Brain microvascular endothelial cell (primary cell): ENCODE data around the gene COPS6.
"Not testable (repeated sequence)": the region's sequence is repeated elsewhere in the genome, so short reads cannot be mapped to it uniquely, and the experiment has no call there.

ENCODE experiments used
- DNase-seq: peaks from one replicate; pipeline ENCODE4 v3.0.0-alpha.2; 2020
- H3K27ac ChIP-seq: fragments of 250-450 bp; sonication (Bioruptor Pico); 2 replicates; pipeline ENCODE4 v1.5.1; 2020; ENCODE audit warnings: mild to moderate bottlenecking, moderate library complexity
- H3K27me3 ChIP-seq: fragments of 250-450 bp; sonication (Bioruptor Pico); replicated peaks from 2 replicates; pipeline ENCODE4 v1.5.1; 2020; ENCODE audit warnings: mild to moderate bottlenecking
- H3K36me3 ChIP-seq: fragments of 250-450 bp; sonication (Bioruptor Pico); replicated peaks from 2 replicates; pipeline ENCODE4 v1.5.1; 2020; ENCODE audit warnings: mild to moderate bottlenecking
- H3K4me3 ChIP-seq: 2 replicates; pipeline ENCODE4 v1.5.1; 2011; ENCODE audit warnings: low read depth, mild to moderate bottlenecking, control low read depth, low read length, moderate library complexity
- in situ Hi-C: cut with HindIII; loops from 2 replicates; pipeline ENCODE4 v1.10.0; 2017; ENCODE audit warnings: low sequenced_read_pairs, low pct_ligation_motif_present
- TF ChIP-seq, protein P1 (sequence below): IDR thresholded peaks from 2 replicates; pipeline ENCODE4 v1.5.1; 2011; ENCODE audit warnings: low read depth, mild to moderate bottlenecking, moderate library complexity, low read length, control low read depth, inconsistent platforms; ENCODE audit errors: missing control alignments

COPS6 gene

DNA sequence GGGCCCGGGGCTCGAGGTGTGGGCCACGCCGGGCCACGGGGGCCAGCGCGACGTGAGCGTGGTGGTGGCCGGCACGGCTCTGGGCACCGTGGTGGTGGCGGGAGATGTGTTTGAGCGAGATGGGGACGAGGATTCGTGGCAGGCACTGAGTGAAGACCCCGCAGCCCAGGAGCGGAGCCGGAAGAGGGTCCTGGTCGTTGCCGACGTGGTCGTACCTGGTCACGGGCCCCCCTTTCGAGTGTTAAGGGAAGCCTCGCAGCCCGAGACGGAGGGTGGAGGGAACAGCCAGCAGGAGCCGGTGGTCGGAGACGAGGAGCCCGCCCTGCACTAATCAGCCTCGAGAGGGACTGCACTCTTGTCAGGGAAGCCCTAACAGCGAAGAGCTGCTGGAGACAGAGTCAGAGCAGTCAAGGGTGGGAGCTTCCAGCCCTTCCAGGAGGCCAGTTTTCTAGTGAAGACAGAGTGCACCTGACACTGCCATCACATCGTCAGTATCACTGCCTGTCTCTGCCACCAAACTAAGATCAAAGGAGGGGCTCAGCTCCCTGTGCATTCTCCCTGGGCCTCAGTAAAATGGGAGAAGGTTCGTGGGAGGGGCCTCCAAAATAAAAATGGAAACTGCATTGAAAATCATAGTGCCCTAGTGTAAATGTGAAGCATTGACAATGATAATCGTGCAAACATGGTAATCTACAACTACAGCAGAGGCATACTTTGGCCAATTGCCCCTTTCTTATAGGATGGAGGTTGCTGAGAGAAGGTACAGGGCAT, 39.3 kb downstream of the COPS6 start:
- no peaks in the 10 kb centered on the region for H3K27me3 ChIP-seq
- H3K27ac ChIP-seq: no peak overlapping the region
- TF ChIP-seq, protein P1, sequence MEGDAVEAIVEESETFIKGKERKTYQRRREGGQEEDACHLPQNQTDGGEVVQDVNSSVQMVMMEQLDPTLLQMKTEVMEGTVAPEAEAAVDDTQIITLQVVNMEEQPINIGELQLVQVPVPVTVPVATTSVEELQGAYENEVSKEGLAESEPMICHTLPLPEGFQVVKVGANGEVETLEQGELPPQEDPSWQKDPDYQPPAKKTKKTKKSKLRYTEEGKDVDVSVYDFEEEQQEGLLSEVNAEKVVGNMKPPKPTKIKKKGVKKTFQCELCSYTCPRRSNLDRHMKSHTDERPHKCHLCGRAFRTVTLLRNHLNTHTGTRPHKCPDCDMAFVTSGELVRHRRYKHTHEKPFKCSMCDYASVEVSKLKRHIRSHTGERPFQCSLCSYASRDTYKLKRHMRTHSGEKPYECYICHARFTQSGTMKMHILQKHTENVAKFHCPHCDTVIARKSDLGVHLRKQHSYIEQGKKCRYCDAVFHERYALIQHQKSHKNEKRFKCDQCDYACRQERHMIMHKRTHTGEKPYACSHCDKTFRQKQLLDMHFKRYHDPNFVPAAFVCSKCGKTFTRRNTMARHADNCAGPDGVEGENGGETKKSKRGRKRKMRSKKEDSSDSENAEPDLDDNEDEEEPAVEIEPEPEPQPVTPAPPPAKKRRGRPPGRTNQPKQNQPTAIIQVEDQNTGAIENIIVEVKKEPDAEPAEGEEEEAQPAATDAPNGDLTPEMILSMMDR: no peak
- in situ Hi-C loops: no loop called here
- DNase-seq: no peak
- H3K36me3 ChIP-seq: no peaks in the 10 kb centered on the region
- peak overlapping the region; percentile 89 for H3K4me3 ChIP-seq

DNA sequence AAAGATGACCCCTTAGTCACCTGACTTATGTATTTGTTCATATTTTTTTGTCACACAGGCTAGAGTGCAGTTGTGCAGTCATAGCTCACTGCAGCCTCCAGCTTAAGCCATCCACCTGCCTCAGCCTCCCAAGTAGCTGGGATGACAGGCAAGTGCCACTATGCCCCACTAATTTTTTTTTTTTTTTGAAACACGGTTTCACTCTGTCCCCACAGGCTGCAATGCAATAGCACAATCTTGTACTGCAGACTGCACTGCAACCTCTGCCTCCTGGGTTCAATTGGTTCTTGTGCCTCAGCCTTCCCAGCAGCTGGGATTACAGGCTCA, 39.8 kb downstream of the COPS6 start:
- H3K27ac ChIP-seq: no peak overlapping the region
- H3K36me3 ChIP-seq: no peaks in the 10 kb centered on the region
- H3K4me3 ChIP-seq: no peak overlapping the region
- in situ Hi-C loops: no loop called here
- DNase-seq: no peak
- no peaks in the 10 kb centered on the region for H3K27me3 ChIP-seq
- TF ChIP-seq, protein P1: no peak

DNA sequence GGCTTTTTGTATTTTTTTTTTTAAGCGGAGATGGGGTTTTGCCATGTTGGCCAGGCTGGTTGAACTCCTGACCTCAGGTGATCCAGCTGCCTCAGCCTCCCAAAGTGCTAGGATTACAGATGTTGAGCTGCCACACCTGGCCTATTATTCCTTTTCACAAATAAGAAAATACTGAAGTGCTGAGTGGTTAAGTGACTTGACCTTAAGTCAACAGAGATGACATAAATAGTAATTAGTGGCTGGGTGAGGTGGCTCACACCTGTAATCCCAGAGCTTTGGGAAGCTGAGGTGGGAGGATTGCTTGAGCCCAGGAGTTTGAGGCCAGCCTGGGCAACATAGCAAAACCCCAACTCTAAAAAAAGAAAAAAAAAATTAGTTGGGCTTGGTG, 41.4 kb downstream of the COPS6 start:
- H3K4me3 ChIP-seq, DNase-seq, H3K36me3 ChIP-seq, H3K27ac ChIP-seq, in situ Hi-C loops, H3K27me3 ChIP-seq: not testable (repeated sequence)

DNA sequence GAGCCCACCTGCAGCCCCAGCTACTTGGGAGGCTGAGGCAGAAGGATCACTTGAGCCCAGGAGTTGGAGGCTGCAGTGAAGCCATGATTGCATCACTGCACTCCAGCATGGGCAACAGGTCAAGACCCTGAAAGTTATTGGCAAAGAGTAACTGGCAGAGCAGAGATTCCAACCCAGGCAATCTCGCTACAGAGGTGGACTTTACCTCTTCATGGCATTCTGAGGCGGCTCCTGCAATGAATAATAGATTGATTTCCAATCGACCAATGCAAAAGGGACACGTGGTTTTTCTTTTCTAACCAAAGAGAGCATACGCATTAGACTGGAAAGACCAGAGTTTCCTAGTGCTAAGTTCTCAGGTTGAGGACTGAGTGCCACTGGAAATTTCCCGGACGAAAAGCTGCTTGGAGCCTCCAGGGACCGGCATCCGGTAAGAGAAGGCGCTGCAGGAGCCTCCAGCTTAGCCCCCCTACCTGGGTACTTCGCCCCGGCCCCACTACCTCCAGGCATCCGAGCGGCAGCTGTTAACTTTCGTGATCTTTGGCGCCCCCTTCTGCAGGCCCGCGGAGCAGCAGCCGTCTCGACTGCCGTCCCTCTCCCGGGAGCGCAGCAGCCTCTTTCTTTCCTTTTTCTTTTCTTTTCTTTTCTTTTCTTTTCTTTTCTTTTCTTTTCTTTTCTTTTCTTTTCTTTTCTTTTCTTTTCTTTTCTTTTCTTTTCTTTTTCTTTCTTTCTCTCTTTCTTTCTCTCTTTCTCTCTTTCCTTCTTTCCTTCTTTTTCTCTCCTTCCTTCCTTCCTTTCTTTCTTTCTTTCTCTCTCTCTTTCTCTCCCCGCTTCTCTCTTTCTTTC, 42.1 kb downstream of the COPS6 start:
- in situ Hi-C loops: no loop called here
- no peaks in the 10 kb centered on the region for H3K36me3 ChIP-seq
- no peak overlapping the region for H3K4me3 ChIP-seq
- H3K27ac ChIP-seq: no peak overlapping the region
- TF ChIP-seq, protein P1: peak; percentile 85
- DNase-seq: peak; percentile 59
- no peaks in the 10 kb centered on the region for H3K27me3 ChIP-seq

DNA sequence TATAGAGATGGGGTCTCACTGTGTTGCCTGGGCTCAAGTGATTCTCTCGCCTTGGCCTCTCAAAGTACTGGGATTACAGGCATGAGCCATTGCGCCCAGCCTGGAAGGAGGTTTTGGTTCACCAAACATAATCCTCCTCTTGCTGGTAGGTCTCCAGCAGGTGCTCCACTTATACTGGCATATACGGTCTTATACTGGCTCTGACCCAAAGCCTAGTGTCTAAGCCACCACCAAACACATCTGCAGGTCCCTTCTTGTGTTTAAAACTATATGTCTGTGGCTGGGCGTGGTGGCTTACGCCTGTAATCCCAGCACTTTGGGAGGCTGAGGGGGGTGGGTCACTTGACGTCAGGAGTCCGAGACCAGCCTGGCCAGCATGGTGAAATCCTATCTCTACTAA, 43.4 kb downstream of the COPS6 start:
- TF ChIP-seq, protein P1: no peak
- Histone ChIP-seq H3K4me3 (no peak overlapping the region), H3K36me3 (no peaks in the 10 kb centered on the region), H3K27ac (no peak overlapping the region), H3K27me3 (no peaks in the 10 kb centered on the region)
- in situ Hi-C loops: no loop called here
- no peak for DNase-seq

DNA sequence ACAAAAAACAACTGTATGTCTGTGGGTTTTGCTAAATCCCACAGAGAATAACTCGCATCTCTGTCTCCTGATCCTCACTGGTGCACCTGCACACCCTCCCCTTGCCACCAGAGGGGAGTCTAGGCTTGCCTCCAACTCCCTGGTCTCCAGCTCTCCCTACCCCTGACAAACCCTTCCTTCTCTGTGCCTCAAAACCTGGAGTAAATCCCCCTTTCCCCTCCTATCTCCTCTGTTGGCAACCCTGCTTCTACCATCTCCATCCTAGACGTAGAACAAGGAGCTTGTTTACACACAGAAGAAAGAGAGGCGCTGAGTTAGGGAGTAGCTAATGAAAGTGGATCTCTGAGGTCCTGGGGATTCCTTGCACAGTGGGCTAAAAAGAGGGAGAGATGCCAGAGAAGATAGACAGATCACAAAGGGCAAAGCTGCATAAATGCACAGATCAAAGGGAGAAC, 44.0 kb downstream of the COPS6 start:
- DNase-seq: peak; percentile 49
- TF ChIP-seq, protein P1: peak; percentile 95
- Histone ChIP-seq H3K27me3 (no peaks in the 10 kb centered on the region), H3K27ac (no peak overlapping the region), H3K36me3 (no peaks in the 10 kb centered on the region), H3K4me3 (no peak overlapping the region)
- in situ Hi-C loops: no loop called here
